GM12873 (cell line): ENCODE measurements around the gene SCYGR2.

ENCODE experiments used
- TF ChIP-seq, protein P1 (sequence below): IDR thresholded peaks from 2 replicates; pipeline ENCODE4 v1.5.1; 2012; ENCODE audit warnings: low read depth, mild to moderate bottlenecking, moderate library complexity, low read length, control low read depth; ENCODE audit not compliant: insufficient read depth; ENCODE audit errors: missing control alignments

Gene SCYGR2

GRCh38 chr2:227597998-227598397 lies 695 bp upstream of the SCYGR2 start:
- TF ChIP-seq, protein P1, sequence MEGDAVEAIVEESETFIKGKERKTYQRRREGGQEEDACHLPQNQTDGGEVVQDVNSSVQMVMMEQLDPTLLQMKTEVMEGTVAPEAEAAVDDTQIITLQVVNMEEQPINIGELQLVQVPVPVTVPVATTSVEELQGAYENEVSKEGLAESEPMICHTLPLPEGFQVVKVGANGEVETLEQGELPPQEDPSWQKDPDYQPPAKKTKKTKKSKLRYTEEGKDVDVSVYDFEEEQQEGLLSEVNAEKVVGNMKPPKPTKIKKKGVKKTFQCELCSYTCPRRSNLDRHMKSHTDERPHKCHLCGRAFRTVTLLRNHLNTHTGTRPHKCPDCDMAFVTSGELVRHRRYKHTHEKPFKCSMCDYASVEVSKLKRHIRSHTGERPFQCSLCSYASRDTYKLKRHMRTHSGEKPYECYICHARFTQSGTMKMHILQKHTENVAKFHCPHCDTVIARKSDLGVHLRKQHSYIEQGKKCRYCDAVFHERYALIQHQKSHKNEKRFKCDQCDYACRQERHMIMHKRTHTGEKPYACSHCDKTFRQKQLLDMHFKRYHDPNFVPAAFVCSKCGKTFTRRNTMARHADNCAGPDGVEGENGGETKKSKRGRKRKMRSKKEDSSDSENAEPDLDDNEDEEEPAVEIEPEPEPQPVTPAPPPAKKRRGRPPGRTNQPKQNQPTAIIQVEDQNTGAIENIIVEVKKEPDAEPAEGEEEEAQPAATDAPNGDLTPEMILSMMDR = no peak

GRCh38 chr2:227602358-227602757 lies 3.7 kb downstream of the SCYGR2 start:
- TF ChIP-seq, protein P1 = no peak

- TF ChIP-seq, protein P1 = no peak
Measured at GRCh38 chr2:227606476-227606875, 7.8 kb downstream of the SCYGR2 start.

- TF ChIP-seq, protein P1 = no peak
Measured at GRCh38 chr2:227607941-227608340, 9.2 kb downstream of the SCYGR2 start.

GRCh38 chr2:227608561-227609338 lies 10.1 kb downstream of the SCYGR2 start:
- TF ChIP-seq, protein P1 = no peak

- TF ChIP-seq, protein P1 = no peak
Measured at GRCh38 chr2:227610123-227610522, 11.4 kb downstream of the SCYGR2 start.

GRCh38 chr2:227612546-227613271 lies 14.0 kb downstream of the SCYGR2 start:
- TF ChIP-seq, protein P1 = no peak
